CD4-positive, alpha-beta memory T cell (primary cell): ENCODE measurements around the gene AADACL4. TPM values are rescaled to one million over a fixed set of nuclear protein-coding genes. Genes with fewer than 3 reads are reported as not detected.

Experiments used
- CTCF ChIA-PET: fragments of 350-600 bp; sonication (Branson Sonifier 250); formaldehyde crosslinking; loops from one replicate; lab custom pipeline; 2021; ENCODE audit warnings: inconsistent platforms; ENCODE audit not compliant: partially characterized antibody; lab: Charles Lee
- POLR2A ChIA-PET: fragments of 350-600 bp; sonication (Branson Sonifier 250); formaldehyde crosslinking; loops from one replicate; lab custom pipeline; 2021; ENCODE audit not compliant: partially characterized antibody; lab: Charles Lee
- DNase-seq, 5 donors: peaks; one replicate each; pipeline versions ENCODE4 v3.0.0 to v3.0.0-alpha.2; 2020 to 2022; ENCODE audit warnings: mixed read lengths in 1 of 5
- H3K27ac ChIP-seq: one replicate; pipeline ENCODE4 v1.7.0; 2013; ENCODE audit warnings: low read depth, low read length
- H3K27me3 ChIP-seq: 2 replicates; pipeline ENCODE4 v1.7.0; 2013; ENCODE audit warnings: mild to moderate bottlenecking, low read length, moderate library complexity; ENCODE audit not compliant: insufficient read depth
- H3K36me3 ChIP-seq: 2 replicates; pipeline ENCODE4 v1.7.0; 2013; ENCODE audit warnings: mild to moderate bottlenecking, low read length, moderate library complexity; ENCODE audit not compliant: insufficient read depth
- H3K4me1 ChIP-seq: 2 replicates; pipeline ENCODE4 v1.7.0; 2013; ENCODE audit warnings: mild to moderate bottlenecking, low read length, moderate library complexity; ENCODE audit not compliant: insufficient read depth
- H3K4me3 ChIP-seq, 2 donors: one replicate each; pipeline ENCODE4 v1.7.0; 2013; ENCODE audit warnings: low read length in 2 of 2, mild to moderate bottlenecking in 1 of 2
- H3K9me3 ChIP-seq, 2 donors: one replicate each; pipeline ENCODE4 v1.7.0; 2013; ENCODE audit warnings: low read length in 2 of 2, control low read depth in 1 of 2; ENCODE audit not compliant: control insufficient read depth in 1 of 2
- H3K27ac Mint-ChIP-seq, 7 donors: one replicate each; pipeline ENCODE4 v1.8.0; 2020 to 2021; ENCODE audit warnings: mixed read lengths in 7 of 7, mild to moderate bottlenecking in 6 of 7, inconsistent platforms in 3 of 7, moderate library complexity in 3 of 7
- H3K27me3 Mint-ChIP-seq, 2 donors: one replicate each; pipeline ENCODE4 v1.8.0; 2020 to 2021; ENCODE audit warnings: mixed read lengths in 2 of 2
- H3K36me3 Mint-ChIP-seq, 2 donors: one replicate each; pipeline ENCODE4 v1.8.0; 2020 to 2021; ENCODE audit warnings: mixed read lengths in 2 of 2, inconsistent platforms in 1 of 2, mild to moderate bottlenecking in 1 of 2
- H3K4me1 Mint-ChIP-seq, 4 donors: one replicate each; pipeline ENCODE4 v1.8.0; 2020 to 2021; ENCODE audit warnings: mixed read lengths in 4 of 4, mild to moderate bottlenecking in 1 of 4
- H3K4me3 Mint-ChIP-seq, 8 donors: one replicate each; pipeline ENCODE4 v1.8.0; 2020 to 2021; ENCODE audit warnings: mixed read lengths in 8 of 8, mild to moderate bottlenecking in 7 of 8, moderate library complexity in 6 of 8, inconsistent platforms in 3 of 8
- H3K9me3 Mint-ChIP-seq, 8 donors: one replicate each; pipeline ENCODE4 v1.8.0; 2020 to 2021; ENCODE audit warnings: mixed read lengths in 8 of 8, mild to moderate bottlenecking in 5 of 8, inconsistent platforms in 3 of 8, moderate library complexity in 1 of 8
- intact Hi-C: fragments of 100-400 bp; cut with micrococcal nuclease; formaldehyde crosslinking; loops from one replicate; pipeline ENCODE4 v1.15.1; 2023
- polyA plus RNA-seq, 2 donors: library from polyadenylated mRNA; unstranded; fragments of 300-500 nt; fragmentation: Illumina TruSeq; gene quantifications; one replicate each; pipeline ENCODE4 v1.2.3, GENCODE V29; 2021
- total RNA-seq, 2 experiments: library from RNA; stranded (reverse); gene quantifications; one replicate each; pipeline ENCODE4 v1.2.3, GENCODE V29; 2021

AADACL4 gene
- total and polyA plus RNA-seq, 4 experiments from 2014 or later = not detected

- H3K9me3 ChIP-seq = no peaks in the 10 kb centered on the region
- Mint-ChIP-seq H3K9me3 (peaks cover 0 to 1% (median 0%) of the 10 kb centered on the region in 8 donors), H3K36me3 (peaks cover 6 to 58% of the 10 kb centered on the region in 2 donors), H3K4me1 (peaks cover 35 to 90% (median 62%) of the 10 kb centered on the region in 4 donors), H3K27me3 (peaks cover 0 to 2% of the 10 kb centered on the region in 2 donors), H3K4me3 (peak overlapping the region; percentile 97 to 99 (median 98)), H3K27ac (peak overlapping the region; percentile 81 to 99 (median 89))
- peak overlapping the region; percentile 74 for H3K27ac ChIP-seq
- H3K36me3 ChIP-seq = no peaks in the 10 kb centered on the region
- DNase-seq = no peak
- CTCF ChIA-PET = interaction anchor here (0.9 to 8.5 kb wide), 7 partner anchors 11 to 491 kb away, joined by 3 to 196 read pairs (median 3); no protein-coding TSS in a partner anchor
- H3K27me3 ChIP-seq = no peaks in the 10 kb centered on the region
- intact Hi-C loops = loop anchor here (5.0 kb wide), 1 partner anchor 229 kb away; no protein-coding TSS in a partner anchor
- peak overlapping the region; percentile 87 to 90 for H3K4me3 ChIP-seq
- peaks cover 54% of the 10 kb centered on the region for H3K4me1 ChIP-seq
- POLR2A ChIA-PET = interaction anchor here (1.2 to 11.6 kb wide), 14 partner anchors 12 to 708 kb away, joined by 3 to 327 read pairs (median 8); no protein-coding TSS in a partner anchor
Measured at GRCh38 chr1:12615865-12616708, 27.8 kb upstream of the AADACL4 start.

GRCh38 chr1:12616709-12617373, 27.0 kb upstream of the AADACL4 start:
- Mint-ChIP-seq H3K36me3 (peaks cover 0 to 52% of the 10 kb centered on the region in 2 donors), H3K4me3 (peak overlapping the region; percentile 97 to 99 (median 98)), H3K4me1 (peaks cover 33 to 85% (median 61%) of the 10 kb centered on the region in 4 donors), H3K9me3 (peaks cover 0 to 1% (median 0%) of the 10 kb centered on the region in 8 donors), H3K27me3 (peaks cover 0 to 2% of the 10 kb centered on the region in 2 donors), H3K27ac (peak overlapping the region; percentile 91 to 99 (median 97))
- intact Hi-C loops = loop anchor here (1.0 to 5.0 kb wide), 3 partner anchors 13 to 387 kb away; partner anchors contain the start of gene VPS13D
- ChIA-PET CTCF (interaction anchor here (0.9 to 8.5 kb wide), 8 partner anchors 10 to 341 kb away, joined by 3 to 196 read pairs (median 6); no protein-coding TSS in a partner anchor), POLR2A (interaction anchor here (0.8 to 11.6 kb wide), 17 partner anchors 13 to 709 kb away, joined by 3 to 327 read pairs (median 7); no protein-coding TSS in a partner anchor)
- peak in 4 of 5 donors; percentile 25 to 57 (median 26) for DNase-seq
- H3K9me3 ChIP-seq = no peaks in the 10 kb centered on the region
- H3K27me3 ChIP-seq = no peaks in the 10 kb centered on the region
- H3K4me1 ChIP-seq = peaks cover 56% of the 10 kb centered on the region
- H3K27ac ChIP-seq = peak overlapping the region; percentile 74
- H3K36me3 ChIP-seq = no peaks in the 10 kb centered on the region
- H3K4me3 ChIP-seq = peak overlapping the region; percentile 87 to 90

GRCh38 chr1:12617511-12617900, 26.4 kb upstream of the AADACL4 start:
- intact Hi-C loops = loop anchor here (1.0 to 5.0 kb wide), 3 partner anchors 13 to 387 kb away; partner anchors contain the start of gene VPS13D
- Mint-ChIP-seq H3K27ac (peak overlapping the region; percentile 88 to 99 (median 97)), H3K9me3 (peaks cover 0 to 1% (median 0%) of the 10 kb centered on the region in 8 donors), H3K4me1 (peaks cover 29 to 79% (median 56%) of the 10 kb centered on the region in 4 donors), H3K27me3 (peaks cover 0 to 2% of the 10 kb centered on the region in 2 donors), H3K4me3 (peak overlapping the region; percentile 97 to 99 (median 98)), H3K36me3 (peaks cover 0 to 48% of the 10 kb centered on the region in 2 donors)
- Histone ChIP-seq H3K9me3 (no peaks in the 10 kb centered on the region), H3K4me1 (peaks cover 56% of the 10 kb centered on the region), H3K27me3 (no peaks in the 10 kb centered on the region), H3K36me3 (no peaks in the 10 kb centered on the region), H3K4me3 (peak overlapping the region; percentile 87 to 90), H3K27ac (peak overlapping the region; percentile 74)
- ChIA-PET CTCF (interaction anchor here (0.9 to 8.5 kb wide), 7 partner anchors 15 to 303 kb away, joined by 3 to 196 read pairs (median 19); no protein-coding TSS in a partner anchor), POLR2A (interaction anchor here (0.7 to 11.6 kb wide), 15 partner anchors 14 to 709 kb away, joined by 3 to 327 read pairs (median 6); no protein-coding TSS in a partner anchor)
- DNase-seq = peak; percentile 60 to 85 (median 66)

GRCh38 chr1:12617901-12618660, 25.8 kb upstream of the AADACL4 start, which contains the start of gene DHRS3:
DHRS3 (minus strand) TSS chr1:12618210; CDS start chr1:12617348, 862 bp downstream.
- Histone ChIP-seq H3K36me3 (no peaks in the 10 kb centered on the region), H3K27ac (peak within 1 kb of the TSS; percentile 74), H3K4me1 (peaks cover 55% of the 10 kb centered on the region), H3K4me3 (peak within 1 kb of the TSS; percentile 87 to 90), H3K9me3 (no peaks in the 10 kb centered on the region), H3K27me3 (no peaks in the 10 kb centered on the region)
- H3K4me1 Mint-ChIP-seq = peaks cover 26 to 74% (median 51%) of the 10 kb centered on the region in 4 donors
- intact Hi-C loops = loop anchor here (1.0 to 5.0 kb wide), 4 partner anchors 14 to 388 kb away; partner anchors contain the start of gene VPS13D
- peaks cover 0 to 1% (median 0%) of the 10 kb centered on the region in 8 donors for H3K9me3 Mint-ChIP-seq
- peak within 1 kb of the TSS; percentile 88 to 99 (median 97) for H3K27ac Mint-ChIP-seq
- H3K4me3 Mint-ChIP-seq = peak within 1 kb of the TSS; percentile 97 to 99 (median 98)
- H3K36me3 Mint-ChIP-seq = peaks cover 0 to 43% of the 10 kb centered on the region in 2 donors
- ChIA-PET CTCF (interaction anchor here (0.6 to 8.5 kb wide), 20 partner anchors 15 to 346 kb away, joined by 3 to 196 read pairs (median 6); no protein-coding TSS in a partner anchor), POLR2A (interaction anchor here (0.7 to 11.6 kb wide), 29 partner anchors 14 to 710 kb away, joined by 3 to 327 read pairs (median 4); no protein-coding TSS in a partner anchor)
- H3K27me3 Mint-ChIP-seq = peaks cover 0 to 2% of the 10 kb centered on the region in 2 donors
- DNase-seq = peak; percentile 71 to 81 (median 73)

- no peak for DNase-seq
- peaks cover 21 to 69% (median 45%) of the 10 kb centered on the region in 4 donors for H3K4me1 Mint-ChIP-seq
- CTCF ChIA-PET = interaction anchor here (0.6 to 8.5 kb wide), 20 partner anchors 16 to 346 kb away, joined by 3 to 196 read pairs (median 6); no protein-coding TSS in a partner anchor
Measured at GRCh38 chr1:12618661-12618964, 25.3 kb upstream of the AADACL4 start.

More at GRCh38 chr1:12618661-12618964, 25.3 kb upstream of the AADACL4 start:
- Mint-ChIP-seq H3K4me3 (peak overlapping the region; percentile 97 to 99 (median 98)), H3K27ac (peak overlapping the region; percentile 88 to 99 (median 97)), H3K36me3 (peaks cover 0 to 39% of the 10 kb centered on the region in 2 donors), H3K27me3 (peaks cover 0 to 2% of the 10 kb centered on the region in 2 donors), H3K9me3 (peaks cover 0 to 1% (median 0%) of the 10 kb centered on the region in 8 donors)
- H3K4me3 ChIP-seq = peak overlapping the region; percentile 87 to 90
- POLR2A ChIA-PET = interaction anchor here (0.7 to 11.6 kb wide), 19 partner anchors 15 to 711 kb away, joined by 3 to 327 read pairs (median 4); no protein-coding TSS in a partner anchor
- no peaks in the 10 kb centered on the region for H3K9me3 ChIP-seq
- no peaks in the 10 kb centered on the region for H3K36me3 ChIP-seq
- peaks cover 50% of the 10 kb centered on the region for H3K4me1 ChIP-seq
- H3K27ac ChIP-seq = peak overlapping the region; percentile 74
- intact Hi-C loops = loop anchor here (1.0 to 5.0 kb wide), 2 partner anchors 108 to 231 kb away; no protein-coding TSS in a partner anchor
- H3K27me3 ChIP-seq = no peaks in the 10 kb centered on the region
